H1 (cell line): ENCODE data around the gene MGMT. TPM values are rescaled to one million over a fixed set of nuclear protein-coding genes. Genes with fewer than 3 reads are reported as not detected.

Experiments used
- CTCF ChIA-PET: fragments of 300-600 bp; sonication (Branson Sonifier 250); formaldehyde crosslinking; loops from one replicate; lab custom pipeline; 2021; ENCODE audit not compliant: partially characterized antibody; lab: Charles Lee
- POLR2A ChIA-PET: fragments of 300-600 bp; sonication (Branson Sonifier 250); formaldehyde crosslinking; loops from one replicate; lab custom pipeline; 2021; ENCODE audit warnings: inconsistent platforms; ENCODE audit not compliant: partially characterized antibody; lab: Charles Lee
- DNase-seq, 2 experiments: peaks; one replicate each; pipeline versions ENCODE4 v3.0.0 to v3.0.0-alpha.2; 2010 to 2022; ENCODE audit warnings: low spot score in 2 of 2, low read depth in 1 of 2, mixed read lengths in 1 of 2
- FAIRE-seq: peaks from 2 replicates; lab custom pipeline; 2011; peaks lifted over from hg19 to GRCh38; lab: Jason Lieb, UNC
- H2AFZ ChIP-seq: 2 replicates; pipeline ENCODE4 v1.8.1; 2012; ENCODE audit warnings: low read length, inconsistent platforms
- H2AK5ac ChIP-seq: 2 replicates; pipeline ENCODE4 v1.6.1; 2013; ENCODE audit warnings: low read depth, low read length
- H2BK120ac ChIP-seq: replicated peaks from 2 replicates; pipeline ENCODE3; 2013; ENCODE audit warnings: low read depth, low read length, inconsistent platforms
- H2BK12ac ChIP-seq: 2 replicates; pipeline ENCODE4 v1.6.1; 2013; ENCODE audit warnings: low read depth, low read length
- H2BK15ac ChIP-seq: 2 replicates; pipeline ENCODE4 v1.6.1; 2013; ENCODE audit warnings: low read length
- H2BK20ac ChIP-seq: 2 replicates; pipeline ENCODE4 v1.6.1; 2013; ENCODE audit warnings: low read length
- H2BK5ac ChIP-seq: 2 replicates; pipeline ENCODE4 v1.6.1; 2013; ENCODE audit warnings: low read depth, low read length
- H3K14ac ChIP-seq: 2 replicates; pipeline ENCODE4 v1.6.1; 2013; ENCODE audit warnings: inconsistent platforms; ENCODE audit not compliant: insufficient read length
- H3K18ac ChIP-seq: 2 replicates; pipeline ENCODE4 v1.6.1; 2013; ENCODE audit warnings: low read length; ENCODE audit errors: extremely low read depth
- H3K23ac ChIP-seq: 2 replicates; pipeline ENCODE4 v1.6.1; 2013; ENCODE audit warnings: inconsistent platforms; ENCODE audit not compliant: insufficient read length
- H3K23me2 ChIP-seq: 2 replicates; pipeline ENCODE4 v1.6.1; 2013; ENCODE audit warnings: low read depth, low read length
- H3K27ac ChIP-seq: 2 replicates; pipeline ENCODE4 v1.6.1; 2011; ENCODE audit warnings: low read depth, low read length, inconsistent platforms
- H3K27me3 ChIP-seq, 4 experiments: replicated peaks in 1 of 4; 1 replicate in 1 of 4; 2 replicates in 3 of 4; pipeline versions ENCODE4 v1.6.1 to v1.8.1; 2011 to 2013; ENCODE audit warnings: low read length in 3 of 4, mild to moderate bottlenecking in 3 of 4, inconsistent platforms in 2 of 4, mixed read lengths in 2 of 4, moderate library complexity in 1 of 4; ENCODE audit not compliant: control insufficient read depth in 3 of 4, insufficient read depth in 3 of 4; ENCODE audit errors: extremely low read depth in 1 of 4
- H3K36me3 ChIP-seq, 4 experiments: 2 replicates each; pipeline versions ENCODE4 v1.6.1 to v1.8.1; 2011 to 2013; ENCODE audit warnings: mild to moderate bottlenecking in 4 of 4, low read length in 3 of 4, moderate library complexity in 2 of 4, control low read depth in 1 of 4, inconsistent platforms in 1 of 4; ENCODE audit not compliant: insufficient read depth in 4 of 4, control insufficient read depth in 2 of 4
- H3K4ac ChIP-seq: replicated peaks from 2 replicates; pipeline ENCODE3; 2013; ENCODE audit warnings: low read length, low read depth, mixed read lengths, inconsistent platforms; ENCODE audit not compliant: insufficient read length
- H3K4me1 ChIP-seq, 4 experiments: replicated peaks in 1 of 4; 1 replicate in 1 of 4; 2 replicates in 3 of 4; pipeline versions ENCODE4 v1.6.1 to v1.8.1; 2011 to 2013; ENCODE audit warnings: low read length in 3 of 4, inconsistent platforms in 2 of 4, mixed read lengths in 1 of 4; ENCODE audit not compliant: insufficient read depth in 4 of 4, control insufficient read depth in 3 of 4
- H3K4me2 ChIP-seq, 2 experiments: 2 replicates each; pipeline versions ENCODE4 v1.6.1 to v1.8.1; 2011 to 2013; ENCODE audit warnings: low read depth in 2 of 2, low read length in 2 of 2, control low read depth in 1 of 2, inconsistent platforms in 1 of 2, mild to moderate bottlenecking in 1 of 2; ENCODE audit not compliant: insufficient read depth in 1 of 2
- H3K4me3 ChIP-seq, 4 experiments: fragments of 200-600, 300-600 bp in 1 of 4; sonication (generic), shearing (Covaris generic), sonication (Bioruptor Twin) in 1 of 4; 2 replicates each; pipeline versions ENCODE4 v1.5.1 to v1.8.1; 2011 to 2016; ENCODE audit warnings: low read length in 4 of 4, low read depth in 3 of 4, control low read depth in 2 of 4, inconsistent platforms in 2 of 4, mild to moderate bottlenecking in 2 of 4, mixed read lengths in 1 of 4, moderate library complexity in 1 of 4; ENCODE audit not compliant: insufficient read depth in 2 of 4; ENCODE audit errors: extremely low read depth in 1 of 4
- H3K56ac ChIP-seq: replicated peaks from 2 replicates; pipeline ENCODE3; 2013; ENCODE audit warnings: low read depth, mild to moderate bottlenecking, mixed read lengths, low read length, inconsistent platforms; ENCODE audit not compliant: insufficient read length
- H3K79me1 ChIP-seq: 2 replicates; pipeline ENCODE4 v1.6.1; 2013; ENCODE audit warnings: low read depth, low read length, control low read depth
- H3K79me2 ChIP-seq, 2 experiments: 2 replicates each; pipeline versions ENCODE4 v1.6.1 to v1.8.1; 2012 to 2013; ENCODE audit warnings: low read length in 2 of 2, mild to moderate bottlenecking in 2 of 2, inconsistent platforms in 1 of 2; ENCODE audit not compliant: insufficient read depth in 2 of 2, control insufficient read depth in 1 of 2
- H3K9ac ChIP-seq, 4 experiments: replicated peaks in 1 of 4; 1 replicate in 1 of 4; 2 replicates in 3 of 4; pipeline versions ENCODE4 v1.6.1 to v1.8.1; 2011 to 2013; ENCODE audit warnings: low read depth in 3 of 4, low read length in 3 of 4, control low read depth in 2 of 4, mild to moderate bottlenecking in 2 of 4, moderate library complexity in 2 of 4, inconsistent platforms in 1 of 4; ENCODE audit errors: extremely low read depth in 1 of 4
- H3K9me3 ChIP-seq, 2 experiments: 2 replicates each; pipeline versions ENCODE4 v1.6.1 to v1.8.1; 2012 to 2013; ENCODE audit warnings: mild to moderate bottlenecking in 2 of 2, moderate library complexity in 2 of 2, control low read depth in 1 of 2, inconsistent platforms in 1 of 2, low read depth in 1 of 2, low read length in 1 of 2, mixed read lengths in 1 of 2; ENCODE audit not compliant: insufficient read depth in 2 of 2
- H4K20me1 ChIP-seq, 2 experiments: replicated peaks in 1 of 2; 2 replicates each; pipeline versions ENCODE3 to v1.8.1; 2011 to 2013; ENCODE audit warnings: inconsistent platforms in 2 of 2, low read length in 2 of 2, mild to moderate bottlenecking in 1 of 2; ENCODE audit not compliant: insufficient read depth in 2 of 2, control insufficient read depth in 1 of 2
- H4K5ac ChIP-seq: 2 replicates; pipeline ENCODE4 v1.6.1; 2013; ENCODE audit warnings: low read length, low read depth, mixed read lengths, inconsistent platforms; ENCODE audit not compliant: insufficient read length
- H4K8ac ChIP-seq: 2 replicates; pipeline ENCODE4 v1.8.0; 2013; ENCODE audit warnings: mild to moderate bottlenecking, moderate library complexity, low read length, inconsistent platforms; ENCODE audit not compliant: insufficient read depth; ENCODE audit errors: extremely low read depth
- H4K91ac ChIP-seq: replicated peaks from 2 replicates; pipeline ENCODE3; 2013; ENCODE audit warnings: low read length, mixed read lengths, inconsistent platforms; ENCODE audit not compliant: insufficient read length
- CBX5 ChIP-seq: fragments of 300-800, 300-1000 bp; sonication (generic); IDR thresholded peaks from 2 replicates; pipeline ENCODE4 v1.7.1; 2016; ENCODE audit warnings: antibody characterized with exemption, low read length, low read depth
- CEBPB ChIP-seq: IDR thresholded peaks from 2 replicates; pipeline ENCODE4 v1.6.1; 2012; ENCODE audit warnings: low read depth, low read length
- CREB1 ChIP-seq: IDR thresholded peaks from 2 replicates; pipeline ENCODE4 v1.6.1; 2012; ENCODE audit warnings: inconsistent platforms
- GABPA ChIP-seq: IDR thresholded peaks from 2 replicates; pipeline ENCODE4 v1.6.1; 2011; ENCODE audit warnings: mild to moderate bottlenecking, low read length, moderate library complexity, borderline replicate concordance; ENCODE audit not compliant: insufficient read depth
- RAD21 ChIP-seq, 2 experiments: IDR thresholded peaks in 1 of 2; conservative IDR thresholded peaks in 1 of 2; 2 replicates each; pipeline ENCODE4 v1.6.1; 2011; ENCODE audit warnings: low read depth in 2 of 2, low read length in 2 of 2, improper control_type of control experiment in 1 of 2, inconsistent platforms in 1 of 2, mild to moderate bottlenecking in 1 of 2, moderate library complexity in 1 of 2
- RXRA ChIP-seq: IDR thresholded peaks from 2 replicates; pipeline ENCODE4 v1.6.1; 2011; ENCODE audit warnings: low read depth, mild to moderate bottlenecking, low read length, moderate library complexity; ENCODE audit not compliant: insufficient read depth
- SP1 ChIP-seq: IDR thresholded peaks from 2 replicates; pipeline ENCODE4 v1.6.1; 2011; ENCODE audit warnings: low read depth, low read length
- WGBS, 2 experiments: shearing (Covaris generic) in 1 of 2; methylation state at CpG; one replicate each; pipeline versions ENCODE4 v1.1.6 to v1.1.7; 2013 to 2015; ENCODE audit warnings: low lambda C conversion rate in 2 of 2, mixed read lengths in 2 of 2, inconsistent platforms in 1 of 2, low coverage in 1 of 2, missing lambda C conversion rate in 1 of 2; ENCODE audit not compliant: insufficient replicate concordance in 2 of 2, insufficient coverage in 1 of 2, insufficient read length in 1 of 2; ENCODE audit errors: extremely low coverage in 1 of 2, missing lambda C conversion rate in 1 of 2; 5-methylcytosine and 5-hydroxymethylcytosine counted together
- polyA plus RNA-seq, 7 experiments: library from polyadenylated mRNA; depleted of rRNA in 3 of 7; stranded (reverse) in 5 of 7; unstranded in 2 of 7; fragments of >200 nt in 5 of 7; fragments of 200-250 nt in 2 of 7; gene quantifications; 1 replicate in 5 of 7; 2 replicates in 1 of 7; 4 replicates in 1 of 7; pipeline versions ENCODE4 v1.2.1 to v1.2.3, GENCODE V29; 2011 to 2013; ENCODE audit warnings: missing spikeins in 2 of 7, mixed read lengths in 2 of 7
- total RNA-seq: library from RNA; stranded (reverse); fragmentation: NEBNext Ultra II Directional; extraction: Animal tissue kit (Norgen Biotek cat#: 25700); gene quantifications from 2 replicates; pipeline ENCODE4 v1.2.1, GENCODE V29; 2021

MGMT gene
- total and polyA plus RNA-seq, 2 of the 8 experiments (the other 6 are each of a cell fraction or from before 2014, with no cell fraction given), result 9.9 to 10.7 TPM

DNA sequence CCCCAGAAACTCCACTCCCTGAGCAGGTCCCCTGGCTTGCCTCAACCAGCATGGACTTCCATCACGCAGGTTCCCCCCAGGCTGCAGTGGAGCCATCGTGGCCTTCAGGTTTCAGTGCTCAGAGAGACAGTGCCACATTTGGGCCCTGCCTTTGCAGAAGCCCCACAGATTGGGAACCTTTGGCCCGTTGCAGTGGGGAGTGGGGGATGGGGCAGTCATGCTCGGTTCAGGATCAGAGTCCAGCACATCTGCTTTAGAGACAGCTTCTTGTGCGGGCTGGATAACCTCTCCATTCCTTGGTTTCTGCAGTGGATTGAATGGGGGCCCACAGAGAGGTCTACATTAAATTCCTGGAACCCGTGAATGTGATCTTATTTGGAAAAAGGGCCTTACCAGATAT, 313.2 kb downstream of the MGMT start:
- Histone ChIP-seq H3K9ac (no peak overlapping the region), H2AK5ac (no peak overlapping the region), H3K36me3 (no peaks in the 10 kb centered on the region), H3K56ac (no peak overlapping the region), H3K9me3 (no peaks in the 10 kb centered on the region), H3K23ac (no peak overlapping the region), H2AFZ (no peak overlapping the region), H3K14ac (no peak overlapping the region), H2BK5ac (no peak overlapping the region), H3K23me2 (no peaks in the 10 kb centered on the region; the same call in 1 of the 2 replicates), H2BK12ac (no peak overlapping the region), H2BK120ac (no peak overlapping the region), H4K91ac (no peak overlapping the region), H3K18ac (no peak overlapping the region), H3K4me1 (no peaks in the 10 kb centered on the region), H3K79me1 (no peaks in the 10 kb centered on the region), H4K5ac (no peak overlapping the region), H3K4me2 (no peak overlapping the region), H3K4me3 (no peak overlapping the region), H2BK15ac (no peak overlapping the region), H3K79me2 (no peaks in the 10 kb centered on the region), H4K20me1 (no peaks in the 10 kb centered on the region), H3K4ac (no peak overlapping the region), H2BK20ac (no peak overlapping the region), H4K8ac (no peak overlapping the region), H3K27ac (no peak overlapping the region), H3K27me3 (no peaks in the 10 kb centered on the region)
- ChIA-PET POLR2A (no interaction called here), CTCF (interaction anchor here (1.8 kb wide), 1 partner anchor 10 kb away, joined by 5 read pairs; no protein-coding TSS in a partner anchor)
- FAIRE-seq (no peak), DNase-seq (no peak)
- no peak for TF ChIP-seq RXRA
- TF ChIP-seq CEBPB, result no peak
- TF ChIP-seq GABPA, result no peak
- TF ChIP-seq RAD21 (IDR thresholded peaks at IDR 0.05 in 1 of 2, conservative IDR thresholded peaks at IDR 0.05 in 1 of 2; ENCODE audit: low read depth in 2 of 2, low read length in 2 of 2), result no peak
- no peak for TF ChIP-seq SP1
- TF ChIP-seq CREB1, result no peak
- TF ChIP-seq CBX5, result no peak
- WGBS, 2 experiments, result 93% methylated on average over 6 of the region's 6 CpGs; no CpG with 5 or more reads in 1 of the 2 experiments
